GM21423 (cell line): ENCODE data around the gene LMCD1.

Experiments used
- ATAC-seq: cut with Tn5 transposase; IDR thresholded peaks from one replicate; pipeline ENCODE4 v1.9.1; 2021; ENCODE audit warnings: mild to moderate bottlenecking, moderate library complexity; ENCODE audit not compliant: unreplicated experiment

Gene LMCD1

DNA sequence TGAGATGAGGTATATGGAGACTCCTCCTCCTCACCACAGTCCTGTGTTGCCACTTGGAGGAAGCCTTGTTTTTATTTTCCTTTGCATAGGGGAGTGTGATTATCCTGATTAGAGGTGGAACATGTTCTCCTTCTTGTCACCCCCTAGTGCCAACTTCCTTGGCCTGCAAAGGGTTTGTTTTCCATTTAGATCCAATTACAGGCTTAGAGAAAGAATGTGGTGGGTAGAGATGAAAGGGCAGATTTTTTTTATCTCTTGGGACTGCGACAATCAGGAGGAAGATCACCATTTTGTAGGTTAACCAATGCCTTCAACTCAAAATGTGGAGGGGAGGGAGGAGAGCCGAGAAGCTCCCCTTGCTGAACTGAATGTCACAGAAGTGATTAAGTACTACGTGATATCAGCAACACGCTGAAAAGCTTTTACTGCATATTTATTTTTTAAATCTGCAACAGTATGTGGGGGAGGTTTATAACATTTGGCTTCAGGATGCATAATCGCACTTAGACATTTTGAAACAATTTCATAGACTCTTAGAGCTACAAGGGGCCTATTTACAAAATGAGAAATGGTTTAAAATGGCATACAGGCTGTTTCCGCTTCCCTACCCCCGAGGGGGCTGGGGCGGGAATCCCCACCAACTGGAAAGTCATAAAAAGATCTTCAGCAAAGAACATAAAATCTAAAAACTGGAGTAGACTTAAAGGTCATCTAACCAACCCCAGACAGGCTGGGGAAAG, 2.4 kb downstream of the LMCD1 start:
- ATAC-seq = no peak

- no peak for ATAC-seq
Measured at GRCh38 chr3:8504611-8504973, 3.0 kb downstream of the LMCD1 start.

GRCh38 chr3:8505621-8506020, 4.0 kb downstream of the LMCD1 start:
- ATAC-seq = no peak

DNA sequence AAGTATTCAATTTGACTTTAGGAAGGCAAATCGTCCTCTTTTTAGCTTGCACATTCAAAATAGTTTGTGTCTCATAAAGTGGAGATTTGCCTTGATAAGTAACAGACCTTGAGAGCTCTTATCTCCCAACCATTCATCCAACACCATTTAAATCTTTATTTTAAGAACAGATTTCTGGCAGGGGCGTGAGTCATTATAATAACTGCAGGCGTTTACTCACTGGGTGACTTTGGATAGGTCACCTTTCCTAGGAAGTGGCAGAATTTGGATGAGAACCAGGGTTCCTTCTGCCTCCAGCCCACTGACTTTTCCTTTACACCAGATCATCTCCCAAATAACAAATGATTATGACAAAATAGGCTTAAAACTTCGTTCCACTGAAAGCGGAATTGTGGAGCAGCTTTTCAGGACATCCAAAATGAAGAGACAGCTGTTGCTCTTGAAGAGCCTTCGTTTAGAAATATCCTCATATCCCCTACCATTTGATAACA, 5.0 kb downstream of the LMCD1 start:
- no peak for ATAC-seq

- no peak for ATAC-seq
Measured at GRCh38 chr3:8507496-8507895, 5.9 kb downstream of the LMCD1 start.

DNA sequence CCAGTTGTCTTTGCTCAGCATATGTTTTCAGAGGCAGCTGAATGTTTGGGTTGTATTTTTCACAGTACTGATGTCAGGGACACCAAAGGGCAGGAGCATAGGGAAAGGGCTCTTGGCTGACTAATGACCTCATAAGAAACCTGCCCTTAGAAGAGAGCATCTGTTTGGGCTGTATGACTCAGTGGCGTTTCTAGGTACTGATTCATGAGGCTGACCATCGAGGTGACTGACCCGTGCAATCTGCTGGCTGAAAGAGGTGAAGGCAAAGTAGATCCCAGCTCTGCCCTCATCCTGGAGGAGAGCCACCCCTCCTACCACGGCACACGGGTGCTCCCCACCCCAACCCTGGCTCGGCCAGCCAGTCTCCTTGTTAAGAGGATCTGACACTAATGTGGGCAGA, 8.3 kb downstream of the LMCD1 start:
- no peak for ATAC-seq

- no peak for ATAC-seq
Measured at GRCh38 chr3:8512234-8512633, 10.6 kb downstream of the LMCD1 start.

GRCh38 chr3:8516047-8516661, 14.5 kb downstream of the LMCD1 start:
- ATAC-seq = no peak

DNA sequence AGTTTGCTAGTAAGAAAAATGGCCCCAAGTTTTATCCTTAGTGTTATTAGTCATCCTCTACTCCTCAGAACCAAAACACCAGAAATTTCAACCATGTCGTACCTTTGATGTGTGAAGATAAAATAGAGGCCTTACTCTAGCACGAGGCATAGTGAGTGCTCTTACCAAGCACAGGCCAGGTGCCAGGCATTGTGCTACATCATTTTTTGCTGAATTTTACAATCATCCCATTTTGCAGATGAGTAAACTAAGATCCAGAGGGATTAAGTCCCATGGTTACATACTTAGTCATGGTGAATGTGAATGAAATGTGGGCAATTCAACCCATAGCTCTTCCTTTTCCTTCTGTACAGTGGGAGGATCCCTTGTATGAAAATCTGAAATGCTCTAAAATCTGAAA, 15.2 kb downstream of the LMCD1 start:
- ATAC-seq = no peak

DNA sequence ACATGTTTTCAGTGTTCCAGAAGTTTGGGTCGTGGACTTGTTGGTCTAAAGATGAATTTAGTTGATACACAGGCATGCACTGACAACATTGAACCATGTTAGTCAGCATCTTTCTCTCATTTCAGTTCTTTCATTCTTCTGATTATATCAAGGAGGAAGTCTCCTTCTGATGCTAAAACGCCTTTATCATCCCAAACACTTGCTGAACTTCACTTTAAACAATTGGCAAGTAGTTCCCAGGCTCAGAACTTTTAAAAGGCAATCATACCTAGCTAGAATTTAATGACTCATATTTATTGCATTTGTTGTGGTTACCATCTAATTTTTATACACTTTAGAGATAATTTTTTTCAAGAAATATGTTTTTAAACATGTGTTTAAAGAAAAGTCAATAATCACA, 15.9 kb downstream of the LMCD1 start:
- no peak for ATAC-seq

DNA sequence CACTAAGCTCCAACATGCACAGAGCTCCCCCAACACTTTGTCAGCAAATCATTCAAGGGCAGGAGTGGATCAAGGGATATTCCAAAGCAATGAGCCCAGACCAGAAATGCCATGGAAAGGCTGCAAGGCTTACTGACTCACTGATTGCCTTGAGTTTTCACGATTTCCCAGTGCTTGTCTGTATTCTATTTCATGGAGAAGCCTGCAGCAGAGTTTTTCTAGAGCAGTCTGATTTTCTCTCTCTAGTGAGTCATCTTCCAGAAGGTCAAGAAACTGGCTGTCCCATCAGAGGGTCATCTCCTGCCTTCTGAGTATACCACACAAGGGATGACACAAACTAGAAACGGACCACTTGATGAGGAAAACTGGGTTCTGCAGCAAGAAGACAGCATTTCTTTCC, 16.5 kb downstream of the LMCD1 start:
- no peak for ATAC-seq

DNA sequence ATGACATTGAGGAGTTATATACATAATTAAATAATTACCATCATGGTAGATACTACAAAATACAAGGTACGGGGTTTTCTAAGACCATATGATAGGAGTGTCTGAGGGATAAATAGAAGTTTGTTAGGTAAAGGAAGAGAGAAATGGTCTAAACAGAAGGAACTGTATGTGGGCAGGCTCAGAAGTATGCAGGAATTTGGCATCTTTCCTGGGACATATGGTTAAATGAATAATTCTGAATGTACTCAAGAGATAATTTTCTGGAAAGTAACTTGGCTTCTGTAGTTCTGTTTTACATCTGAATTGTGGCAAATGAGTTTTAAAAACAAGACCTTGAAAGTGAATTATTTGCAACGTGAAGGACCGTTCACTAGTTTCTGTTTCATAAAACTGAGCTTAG, 17.5 kb downstream of the LMCD1 start:
- no peak for ATAC-seq

DNA sequence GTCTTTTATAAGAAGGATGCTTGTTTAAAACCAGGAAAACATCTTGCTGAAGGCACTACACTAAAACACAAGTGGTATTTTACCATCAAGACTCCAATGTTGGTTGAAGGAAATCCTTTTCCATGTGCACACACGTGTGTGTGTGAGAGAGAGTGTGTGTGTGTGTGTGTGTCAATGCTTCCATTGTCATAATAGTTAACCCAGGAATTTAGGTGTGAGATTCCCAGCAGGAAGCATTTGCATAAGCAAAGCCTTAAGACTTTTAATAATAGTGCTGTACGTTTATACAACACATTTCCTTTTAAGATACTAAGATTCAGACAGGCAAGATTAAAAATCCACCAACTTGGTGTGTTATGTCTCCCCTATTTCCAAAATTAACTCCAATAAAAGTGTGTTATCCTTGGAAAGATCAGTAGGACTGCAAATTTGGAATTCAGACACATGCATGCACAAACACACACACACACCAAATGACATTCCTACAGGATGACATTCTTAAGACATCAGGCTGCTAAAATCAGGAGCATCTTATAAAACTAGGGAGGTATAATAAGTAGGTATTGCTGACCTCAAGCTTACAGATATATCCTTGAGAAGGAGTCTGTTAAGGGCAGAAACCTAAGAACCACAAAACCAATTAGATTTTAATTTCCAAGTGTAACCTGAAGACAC, 18.3 kb downstream of the LMCD1 start:
- ATAC-seq = no peak

GRCh38 chr3:8520816-8521403, 19.3 kb downstream of the LMCD1 start:
- ATAC-seq = no peak

DNA sequence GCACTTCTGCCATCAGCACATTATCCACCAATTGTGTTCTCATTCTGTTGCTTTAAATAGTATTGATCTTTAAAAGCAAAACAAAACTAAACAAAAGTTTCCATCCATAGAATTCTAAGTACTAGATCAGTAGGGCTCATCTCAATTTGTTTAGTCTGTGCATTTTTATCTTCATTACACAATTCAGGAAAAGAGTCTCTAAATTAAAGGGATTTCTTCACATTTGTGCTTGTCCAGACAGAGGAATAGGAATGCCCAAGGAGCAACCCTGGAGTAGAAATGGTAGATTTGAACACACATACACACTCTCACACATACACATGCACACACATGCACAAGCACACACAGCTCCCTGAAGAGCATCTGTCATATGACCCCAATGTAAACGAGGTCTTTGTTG, 21.4 kb downstream of the LMCD1 start:
- ATAC-seq = no peak

- no peak for ATAC-seq
Measured at GRCh38 chr3:8524249-8524648, 22.6 kb downstream of the LMCD1 start.

DNA sequence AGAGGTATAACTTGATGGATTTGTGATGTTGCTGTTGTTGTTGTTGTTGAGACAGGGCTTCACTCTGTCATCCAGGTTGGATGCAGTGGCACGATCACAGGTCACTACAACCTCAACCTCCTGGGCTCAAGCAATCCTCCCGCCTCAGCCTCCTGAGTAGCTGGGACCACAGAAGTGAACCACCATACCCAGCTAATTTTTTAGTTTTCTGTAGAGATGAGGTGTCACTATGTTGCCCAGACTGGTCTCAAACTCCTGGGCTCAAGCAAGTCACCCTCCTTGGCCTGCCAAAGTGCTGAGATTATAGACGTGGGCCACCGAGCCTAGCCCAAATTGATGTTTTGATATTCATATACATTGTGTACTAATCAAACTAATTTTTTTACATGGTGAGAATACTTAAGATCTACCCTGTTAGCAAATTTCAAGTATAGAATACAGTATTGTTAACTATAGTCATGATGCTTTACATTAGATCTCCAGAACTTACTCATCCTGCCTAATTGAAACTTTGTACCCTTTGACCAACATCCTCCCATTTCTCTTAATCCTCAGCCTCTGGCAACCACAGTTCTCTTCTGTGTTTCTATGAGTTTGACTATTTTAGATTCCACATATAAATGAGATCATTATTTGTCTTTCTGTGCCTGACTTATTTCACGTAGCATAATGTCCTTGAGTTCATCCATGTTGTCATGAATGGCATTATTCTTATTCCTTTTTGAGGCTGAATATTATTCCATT, 23.2 kb downstream of the LMCD1 start:
- no peak for ATAC-seq

- no peak for ATAC-seq
Measured at GRCh38 chr3:8525893-8526292, 24.3 kb downstream of the LMCD1 start.

- ATAC-seq = no peak
Measured at GRCh38 chr3:8529181-8529637, 27.6 kb downstream of the LMCD1 start.

DNA sequence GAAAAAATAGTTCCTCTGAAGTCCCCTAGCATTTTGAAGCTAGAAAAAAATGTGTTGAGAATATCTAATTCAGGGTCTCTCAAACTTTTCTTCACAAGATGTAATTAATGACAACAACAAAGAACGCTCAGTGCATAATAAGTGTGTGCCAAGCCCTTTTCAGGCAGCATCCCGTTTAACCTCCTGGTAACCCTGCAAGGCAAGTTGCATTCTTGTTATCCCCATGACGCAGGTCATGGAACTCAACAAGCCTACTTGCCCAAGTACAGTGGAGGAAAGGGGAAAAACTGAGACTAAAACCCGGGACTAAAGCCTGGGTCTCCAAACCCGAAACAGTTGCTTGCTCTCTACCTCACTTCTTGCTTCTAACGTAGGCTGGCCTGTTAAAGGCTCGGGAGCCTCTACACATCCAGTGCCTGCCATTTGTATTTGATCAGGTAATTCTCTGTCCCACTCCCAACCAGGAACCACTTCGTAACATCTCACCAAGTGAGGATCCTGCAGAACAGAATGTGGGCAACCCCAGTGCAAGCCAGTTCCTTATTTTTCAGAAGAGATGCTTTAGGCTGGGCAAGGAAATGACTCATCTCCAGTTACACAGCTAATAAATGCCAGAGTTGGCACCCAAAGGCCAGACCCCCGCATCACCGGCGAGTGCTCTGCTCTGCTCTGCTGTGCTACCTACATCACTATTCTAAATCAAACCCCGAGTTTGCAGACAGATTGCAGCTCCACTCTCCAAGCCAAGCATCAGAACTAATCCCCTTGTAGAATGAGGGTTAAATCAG, 28.3 kb downstream of the LMCD1 start:
- ATAC-seq = no peak
